DMS114 treated with DMSO at 0.1 percent for 48 hours (cell line): Measurements from ENCODE around the gene CBLB.

Source experiments
- DNase-seq: peaks from one replicate; lab custom pipeline; 2025; ENCODE audit not compliant: unreplicated experiment; lab: John Stamatoyannopoulos, UW

CBLB gene

DNA sequence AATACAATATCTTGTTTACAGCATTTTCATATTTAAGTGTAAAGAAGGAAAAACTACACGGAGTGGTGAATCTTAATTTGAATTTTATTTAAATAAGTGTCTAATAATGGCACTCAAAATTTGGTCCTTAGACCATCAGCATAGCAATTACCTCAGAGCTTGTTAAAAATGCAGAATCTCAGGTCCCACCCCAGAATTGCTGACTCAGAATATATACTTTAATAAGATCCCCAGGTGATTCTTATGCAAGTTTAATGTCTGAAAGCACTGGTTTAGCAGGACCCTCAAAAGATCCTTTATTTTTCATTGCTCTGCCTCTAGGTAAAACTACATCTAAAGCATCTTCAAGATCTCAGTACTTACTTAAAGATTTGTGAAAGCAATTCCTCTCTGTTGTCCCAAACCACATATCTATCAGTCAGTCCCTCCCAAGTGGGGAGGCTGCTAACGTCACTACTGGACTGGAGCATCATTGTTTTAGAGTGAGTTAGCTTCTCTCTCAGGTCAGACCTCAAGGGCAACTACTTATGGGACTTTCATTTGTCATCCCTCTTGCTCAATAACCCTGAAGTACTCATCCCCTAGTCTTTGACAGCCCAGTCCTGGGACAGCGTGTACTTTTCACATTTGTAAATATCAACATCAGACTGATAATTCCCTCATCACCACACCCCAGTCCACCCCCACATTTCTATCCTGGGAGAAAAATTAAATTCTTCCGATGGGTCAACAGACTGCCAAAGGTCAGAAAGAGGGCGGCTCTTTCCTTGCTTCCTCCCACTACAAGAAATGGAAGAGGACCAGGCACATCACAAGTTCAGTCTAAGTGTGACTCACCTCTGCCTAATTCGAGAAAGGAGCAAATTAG, 76.7 kb downstream of the CBLB start:
- no peak for DNase-seq

DNA sequence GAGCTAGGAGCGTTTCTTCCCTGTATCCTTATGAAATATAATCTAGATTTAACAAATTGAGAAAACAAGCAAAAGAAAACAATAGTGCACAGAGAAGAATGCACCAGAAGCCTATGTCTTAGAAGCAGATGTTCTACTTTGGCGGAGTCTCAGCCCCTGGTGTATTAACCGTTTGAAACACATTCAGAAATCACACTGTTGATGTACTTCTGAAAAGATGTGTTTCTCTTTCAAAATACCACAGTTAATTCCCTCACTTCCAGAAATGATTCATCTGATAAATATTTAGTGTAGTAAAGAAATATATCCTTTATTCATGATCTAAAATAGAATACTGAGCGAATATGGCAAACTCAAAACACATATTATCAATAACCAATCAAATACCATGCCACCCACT, 77.7 kb downstream of the CBLB start:
- DNase-seq: no peak

DNA sequence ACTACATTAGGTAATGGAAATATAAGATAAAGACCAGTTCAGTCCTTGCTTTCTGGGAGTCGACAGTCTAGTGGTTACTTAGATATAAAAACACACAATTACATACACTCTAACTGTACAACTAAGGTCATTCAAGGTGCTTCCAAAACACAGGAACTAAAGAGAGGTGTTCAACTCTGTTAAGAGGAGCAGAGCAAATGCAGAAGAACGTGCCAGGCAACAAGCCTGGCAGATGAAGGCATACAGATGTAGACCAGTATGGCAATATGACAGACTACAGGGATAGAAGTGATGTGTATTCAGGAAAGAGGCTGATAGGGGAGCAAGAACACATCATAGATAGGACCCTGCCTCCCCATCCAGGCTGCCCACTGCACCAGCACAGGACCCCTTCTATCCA, 78.3 kb downstream of the CBLB start:
- DNase-seq: no peak

DNA sequence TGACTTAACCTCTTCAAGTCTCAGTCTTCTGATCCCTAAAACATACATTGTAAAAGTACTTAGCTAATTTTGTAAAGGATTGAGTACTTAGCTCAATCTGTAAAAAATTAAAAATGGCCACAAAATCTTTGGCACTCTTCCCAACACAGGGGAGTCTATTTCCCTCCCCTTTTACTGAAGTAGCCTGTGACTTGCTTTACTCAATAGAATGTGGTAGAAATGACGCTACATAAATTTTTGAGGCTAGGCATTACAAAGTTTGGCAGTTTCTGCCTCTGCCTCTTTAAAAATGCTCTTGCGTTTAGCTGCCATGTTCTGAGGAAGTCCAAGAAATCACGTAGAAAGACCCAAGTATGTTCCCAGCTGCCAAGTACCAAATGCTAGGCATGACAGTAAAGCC, 80.2 kb downstream of the CBLB start:
- no peak for DNase-seq

DNA sequence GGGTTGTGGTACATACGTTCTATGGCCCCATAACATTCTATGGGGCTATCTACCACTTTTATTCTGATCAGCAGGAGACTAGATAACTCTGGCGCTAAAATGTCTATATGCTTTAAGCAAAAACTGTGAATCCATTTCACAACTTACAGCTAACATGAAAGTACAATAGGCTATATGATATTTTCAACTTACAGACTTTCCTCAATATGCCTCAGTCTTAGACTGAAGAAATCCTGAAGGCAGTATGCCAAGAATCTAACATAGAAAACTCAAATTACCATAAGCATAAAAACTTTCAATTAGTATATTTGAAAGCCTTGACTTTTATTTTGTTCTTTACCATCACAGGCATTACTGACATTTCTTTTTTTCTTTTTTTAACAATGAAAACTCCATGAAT, 81.4 kb downstream of the CBLB start:
- DNase-seq: no peak

DNA sequence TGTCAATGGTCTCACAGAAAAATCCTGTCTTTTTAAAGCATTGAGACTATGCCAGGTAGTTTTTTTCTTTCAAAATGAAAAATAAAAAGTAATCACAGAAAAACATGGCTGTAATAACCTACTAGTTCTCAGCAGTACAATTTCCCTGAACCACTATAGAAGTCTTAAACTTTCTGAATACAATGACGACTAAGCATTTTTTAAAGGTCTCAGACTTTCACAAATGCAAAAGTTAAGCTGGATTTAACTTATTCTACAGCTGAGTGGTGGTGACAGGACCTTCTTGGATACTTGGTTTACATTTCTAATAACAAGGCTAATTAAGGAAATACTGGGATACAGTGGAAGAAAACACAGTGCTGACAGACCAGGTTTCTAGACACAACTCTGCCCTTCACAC, 81.8 kb downstream of the CBLB start:
- no peak for DNase-seq

DNA sequence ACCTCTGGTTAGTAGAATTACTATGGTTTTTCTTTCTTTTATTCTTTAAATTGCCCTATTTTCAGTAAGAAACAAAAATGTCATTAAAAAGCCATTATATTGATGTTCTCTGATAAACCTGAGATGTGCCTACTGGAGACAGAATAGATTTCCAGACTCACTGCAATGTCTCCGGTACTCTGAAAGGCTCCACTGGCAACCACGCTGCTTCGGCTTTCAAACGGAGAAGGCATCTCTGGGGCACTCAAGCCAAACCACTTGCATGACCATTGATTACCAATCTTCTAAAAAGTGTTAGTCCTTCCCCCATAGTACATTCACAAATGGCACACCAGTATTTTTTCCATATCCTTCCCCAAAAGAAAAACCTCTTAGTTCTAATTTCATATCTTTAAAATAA, 82.6 kb downstream of the CBLB start:
- DNase-seq: no peak

DNA sequence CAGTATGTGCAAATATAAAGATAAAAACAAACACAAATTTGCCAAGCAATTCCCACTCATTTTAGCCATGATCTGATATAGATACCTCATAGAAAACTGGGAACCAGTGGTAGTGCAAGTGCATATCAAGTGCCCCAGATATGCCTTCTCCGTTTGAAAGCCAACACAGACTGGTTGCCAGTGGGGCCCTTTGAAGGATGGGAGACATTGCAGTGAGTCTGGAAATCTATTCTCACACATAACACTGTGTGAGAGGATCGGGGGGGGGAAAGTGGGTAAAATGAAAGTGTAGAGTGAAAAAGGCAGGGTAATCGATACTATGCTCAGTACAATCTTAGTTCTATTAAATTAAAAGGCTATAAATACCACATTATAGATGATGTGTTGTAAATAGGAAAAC, 83.0 kb downstream of the CBLB start:
- DNase-seq: no peak

DNA sequence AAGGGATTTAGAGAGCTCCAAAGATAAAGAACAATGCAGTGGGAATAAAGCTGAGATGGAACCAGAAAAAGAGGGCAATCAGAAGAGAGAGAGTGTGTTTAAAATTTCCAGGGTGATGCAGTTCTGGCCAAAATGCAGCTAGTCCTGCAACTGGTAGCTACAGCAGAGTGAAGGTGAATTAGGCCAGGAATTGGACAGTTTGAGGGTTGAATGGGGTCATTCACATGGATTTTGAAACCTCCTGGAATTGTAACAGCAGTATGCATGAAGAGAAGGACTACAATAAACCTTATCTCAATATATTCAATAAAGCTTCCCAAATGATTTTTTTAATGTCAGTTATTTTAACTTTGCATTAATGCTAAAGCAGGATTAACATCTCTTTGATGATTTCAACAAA, 85.2 kb downstream of the CBLB start:
- DNase-seq: no peak

DNA sequence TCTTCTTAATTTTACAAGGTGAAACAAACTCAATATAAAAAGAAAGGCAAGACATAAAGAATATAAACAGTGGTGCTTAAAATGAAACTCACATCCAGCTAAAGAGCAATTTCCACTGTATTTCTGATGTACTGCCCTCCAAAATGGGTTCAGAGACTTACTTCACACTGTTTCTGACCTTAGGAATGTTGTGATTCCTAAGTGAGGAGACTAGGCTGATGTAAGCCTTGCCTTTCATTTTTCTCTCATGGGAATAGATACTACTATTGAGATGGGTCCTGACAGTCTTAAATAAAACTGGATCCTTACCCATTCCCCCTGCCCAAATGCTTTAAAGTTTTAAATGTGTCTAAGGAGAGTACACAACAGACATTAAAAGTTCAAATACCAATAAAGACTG, 86.9 kb downstream of the CBLB start:
- no peak for DNase-seq

DNA sequence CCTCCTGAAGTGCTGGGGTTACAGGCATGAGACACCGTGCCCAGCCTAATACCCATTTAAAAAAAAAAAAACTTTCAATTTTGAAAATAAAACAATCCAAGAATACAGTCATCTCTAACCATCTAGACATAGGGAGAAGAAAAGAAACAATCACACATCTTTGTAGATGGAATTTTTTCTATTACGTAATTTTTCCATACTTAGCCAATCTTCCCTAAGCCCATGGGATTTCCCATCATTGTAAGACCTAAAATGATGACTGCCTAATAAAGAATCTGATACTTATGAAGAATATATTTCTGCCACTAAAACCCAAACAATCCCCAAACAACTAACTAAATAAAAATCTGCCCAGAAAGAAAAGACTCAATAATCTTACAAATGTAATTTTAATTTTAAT, 88.7 kb downstream of the CBLB start:
- no peak for DNase-seq

DNA sequence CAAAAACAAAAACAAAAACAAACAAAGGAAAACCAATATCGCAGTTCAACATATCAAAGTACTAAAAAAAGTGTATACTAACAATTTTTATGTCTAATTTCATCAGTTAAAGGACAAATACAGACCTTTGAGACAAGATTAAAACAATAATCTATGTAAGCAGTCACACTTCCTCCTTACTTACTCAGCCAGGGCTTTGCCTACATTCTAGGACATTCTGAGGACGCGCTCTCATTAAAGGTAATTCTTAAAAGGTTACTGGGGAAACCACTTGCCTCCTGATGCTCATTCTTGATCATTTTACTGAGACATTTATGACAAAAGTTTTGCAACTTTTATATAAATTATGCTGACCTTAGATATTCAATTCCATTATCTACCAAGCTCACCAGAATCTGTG, 93.4 kb downstream of the CBLB start:
- no peak for DNase-seq

DNA sequence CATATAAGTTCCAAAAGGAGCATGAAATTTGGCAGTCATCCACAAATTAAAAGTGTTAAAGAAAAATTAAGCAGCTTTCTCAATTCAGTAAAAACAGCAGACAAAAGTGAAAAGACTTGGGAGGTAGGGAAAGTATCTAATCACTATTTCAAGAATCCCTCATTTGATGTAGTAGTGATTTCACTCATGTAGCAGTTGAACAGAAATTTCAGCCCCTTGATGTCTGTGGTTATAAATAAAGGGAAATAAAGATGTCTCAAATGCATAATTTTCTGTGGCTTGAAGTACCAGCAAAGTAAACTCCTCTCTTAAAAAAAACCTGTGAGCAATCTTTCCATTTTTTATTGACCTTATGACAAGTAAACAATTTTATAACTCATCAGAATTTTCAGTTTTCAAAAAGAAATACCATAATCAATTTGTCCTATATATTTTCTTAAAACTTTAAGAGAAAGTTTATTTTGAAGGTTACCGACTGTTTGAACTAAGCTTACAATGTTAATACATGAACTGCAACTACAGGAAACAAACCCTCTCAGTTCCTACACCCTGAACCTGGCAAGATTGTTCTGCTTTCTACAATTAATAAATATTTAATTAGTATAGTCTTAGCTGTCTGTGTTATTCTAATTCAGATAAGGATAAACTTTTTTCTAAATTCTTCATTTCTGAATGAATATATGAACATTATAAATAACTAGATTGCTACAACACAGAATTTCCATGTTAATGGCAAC, 94.2 kb downstream of the CBLB start:
- no peak for DNase-seq

DNA sequence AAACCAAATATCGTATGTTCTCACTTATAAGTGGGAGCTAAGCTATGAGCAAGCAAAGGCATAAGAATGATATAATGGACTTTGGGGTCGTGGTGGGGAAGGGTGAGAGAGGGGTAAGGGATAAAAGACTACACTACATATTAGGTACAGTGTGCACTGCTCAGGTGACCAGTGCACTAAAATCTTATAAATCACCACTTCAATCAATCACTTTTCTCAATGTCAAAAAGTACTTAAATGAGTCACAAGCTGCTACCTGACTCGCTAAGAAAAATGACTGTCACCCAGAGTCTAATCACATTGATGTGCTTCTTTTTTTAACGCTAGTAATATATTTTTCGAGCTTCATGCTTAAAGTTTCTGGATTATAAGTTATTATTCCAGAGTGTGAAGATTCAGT, 95.5 kb downstream of the CBLB start:
- DNase-seq: no peak

DNA sequence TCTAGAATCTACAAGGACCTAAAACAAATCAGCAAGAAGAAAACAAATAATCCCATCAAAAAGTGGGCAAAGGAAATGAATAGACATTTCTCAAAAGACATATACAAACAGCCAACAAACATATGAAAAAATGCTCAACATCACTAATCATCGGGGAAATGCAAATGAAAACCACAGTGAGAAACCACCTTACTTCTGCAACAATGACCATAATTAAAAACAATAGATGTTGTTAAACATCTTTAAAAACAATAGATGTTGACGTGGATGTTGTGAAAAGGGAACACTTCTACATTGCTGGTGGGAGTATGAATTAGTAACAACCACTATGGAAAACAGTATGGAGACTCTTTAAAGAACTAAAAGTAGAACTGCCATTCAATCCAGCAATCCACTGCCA, 96.2 kb downstream of the CBLB start:
- no peak for DNase-seq

DNA sequence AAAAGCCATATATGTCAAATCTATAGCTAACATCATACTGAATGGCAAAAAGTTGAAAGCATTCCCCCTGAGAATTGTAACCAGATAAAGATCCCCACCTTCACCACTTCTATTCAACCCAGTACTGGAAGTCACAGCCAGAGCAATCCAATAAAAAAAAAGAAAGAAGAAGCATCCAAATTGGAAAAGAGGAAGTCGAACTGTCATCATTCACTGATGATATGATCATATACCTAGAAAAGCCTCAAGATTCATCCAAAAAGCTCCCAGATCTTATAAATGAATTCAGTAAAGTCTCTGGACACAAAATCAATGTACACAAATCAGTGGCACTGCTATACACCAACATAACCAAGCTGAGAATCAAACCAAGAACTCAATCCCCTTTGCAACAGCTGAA, 97.4 kb downstream of the CBLB start:
- no peak for DNase-seq

DNA sequence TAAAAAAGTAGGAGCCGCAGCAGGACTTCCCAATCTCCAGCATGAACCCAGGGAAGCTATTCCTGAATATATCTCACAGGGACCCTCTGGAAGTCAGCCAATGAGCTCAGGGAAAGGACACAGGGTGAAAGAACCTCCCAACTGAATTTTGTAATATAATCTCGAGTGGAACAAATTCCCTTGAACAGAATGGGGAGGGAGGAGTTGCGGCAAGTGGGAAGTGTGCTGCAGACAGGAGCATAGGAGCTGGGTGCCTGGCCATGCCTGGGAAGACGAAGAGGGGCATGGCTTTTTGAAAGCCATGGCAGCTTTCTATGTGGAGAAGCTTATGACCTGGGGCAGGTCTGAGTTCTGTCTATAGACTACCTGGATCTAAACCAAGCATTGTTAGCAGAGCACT, 98.4 kb downstream of the CBLB start:
- DNase-seq: no peak

DNA sequence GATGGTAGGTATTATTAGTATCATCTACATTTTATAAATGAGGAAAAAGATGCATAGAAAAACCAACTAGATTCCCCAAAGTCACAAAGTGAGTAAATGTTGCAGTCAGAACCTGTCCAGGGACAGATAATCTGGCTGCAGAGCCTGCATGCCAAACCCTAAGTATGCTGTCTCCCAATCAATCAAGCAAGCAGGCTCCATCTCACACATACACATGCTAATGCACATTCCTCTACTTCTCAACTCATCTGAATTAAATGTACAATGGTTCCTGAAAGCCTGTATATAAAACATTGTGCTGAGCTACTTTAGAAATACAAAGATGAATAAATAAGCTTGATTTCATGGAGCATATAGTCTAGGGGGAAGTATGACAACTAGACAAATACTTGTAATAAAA, 101.0 kb downstream of the CBLB start:
- no peak for DNase-seq

DNA sequence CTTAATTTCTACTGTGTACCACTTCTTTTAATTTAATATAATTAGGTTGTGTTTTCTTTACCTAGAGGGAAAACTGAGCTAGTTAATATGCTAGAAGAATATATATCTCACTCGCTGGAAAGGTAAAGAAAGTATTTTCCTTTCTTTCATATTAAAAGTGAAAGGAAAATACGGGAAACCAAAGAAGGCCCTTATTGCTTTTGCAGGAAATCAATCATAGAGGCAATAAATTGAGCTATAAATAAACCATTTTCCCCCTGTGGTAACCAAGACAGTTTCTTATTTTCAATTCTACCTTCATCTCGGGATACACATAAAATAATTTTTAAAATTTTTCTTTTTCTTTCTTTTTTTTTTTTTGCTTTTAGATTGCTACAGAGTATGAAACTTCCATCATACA, 101.6 kb downstream of the CBLB start:
- DNase-seq: no peak

DNA sequence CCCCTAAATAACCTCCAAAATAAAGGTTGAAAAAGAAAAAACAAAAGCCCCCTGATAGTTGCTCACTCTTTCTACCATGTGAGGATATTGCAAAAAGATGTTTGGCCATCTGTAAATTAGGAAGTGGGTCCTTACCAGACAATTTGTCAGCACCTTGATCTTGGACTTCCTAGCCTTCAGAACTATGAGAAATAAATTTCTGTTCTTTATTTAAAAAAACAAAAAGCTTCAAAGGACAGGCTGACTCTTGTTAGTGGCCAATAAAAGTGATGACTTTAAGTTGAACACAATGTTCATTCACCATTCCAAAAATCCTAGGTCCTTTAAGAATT, 103.5 kb downstream of the CBLB start:
- DNase-seq: no peak

DNA sequence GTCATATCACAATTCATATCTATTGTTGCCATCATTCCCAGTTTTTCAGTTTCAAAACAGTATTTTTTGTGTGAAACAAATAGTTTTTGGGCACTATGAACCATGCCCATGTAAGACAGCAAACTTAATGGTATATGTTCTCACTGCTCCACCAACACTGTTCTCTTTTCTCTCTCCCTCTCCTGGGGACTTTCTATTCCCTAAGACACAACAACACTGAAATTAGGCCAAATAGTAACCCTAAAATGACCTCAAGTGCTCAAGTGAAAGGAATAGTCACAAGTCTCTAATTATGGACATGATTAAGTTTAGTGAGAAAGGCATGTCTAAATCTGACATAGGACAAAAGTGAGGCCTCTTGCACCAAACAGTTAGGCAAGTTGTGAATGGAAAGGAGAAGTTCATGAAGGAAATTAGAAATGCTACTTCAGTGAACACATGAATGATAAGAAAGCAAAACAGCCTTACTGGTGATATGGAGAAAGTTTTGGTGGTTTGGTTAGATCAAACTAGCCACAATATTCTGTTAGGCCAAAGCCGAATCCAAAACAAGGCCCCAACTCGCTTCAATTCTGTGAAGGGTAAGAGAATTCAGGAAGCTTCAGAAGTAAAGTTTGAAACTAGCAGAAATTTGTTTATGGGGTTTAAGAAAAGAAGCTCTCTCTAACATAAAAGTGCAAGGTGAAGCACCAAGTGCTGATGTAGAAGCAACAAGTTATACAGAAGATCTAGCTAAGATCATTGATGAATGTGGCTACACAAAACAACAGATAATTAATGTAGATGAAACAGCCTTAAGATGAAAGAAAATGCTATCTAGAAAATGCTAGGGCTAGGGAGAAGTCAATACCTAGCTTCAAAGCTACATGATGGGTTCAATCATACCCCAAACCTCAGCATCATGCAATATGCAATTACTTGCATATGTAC, 104.2 kb downstream of the CBLB start:
- DNase-seq: no peak

DNA sequence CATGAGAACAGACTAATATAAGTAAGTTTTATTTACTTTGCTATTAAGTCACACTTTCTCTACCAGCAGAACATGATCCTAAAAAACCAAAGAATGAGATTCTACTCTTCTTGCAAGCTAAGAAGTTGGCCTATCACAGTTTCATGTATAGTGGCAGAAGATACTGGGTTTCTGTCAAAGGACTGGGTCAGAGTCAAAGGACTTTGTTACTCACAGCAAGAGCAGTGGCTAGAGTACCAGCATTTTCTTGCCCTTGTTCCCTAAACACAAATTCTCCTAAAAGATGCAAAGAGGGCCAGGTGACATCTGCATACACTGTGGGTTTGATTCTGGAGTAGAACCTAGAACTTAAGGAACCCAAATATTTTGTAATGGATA, 105.2 kb downstream of the CBLB start:
- no peak for DNase-seq
